ENCODE data around the gene TAF9.

- no peak for TF ChIP-seq MAX (IDR thresholded peaks at IDR 0.05)
- TF ChIP-seq CREB1 (IDR thresholded peaks at IDR 0.05; ENCODE audit: low read depth) = no peak
- no peak for TF ChIP-seq RAD21 (IDR thresholded peaks at IDR 0.05; ENCODE audit: low read depth)
- no peak for TF ChIP-seq EP300 (IDR thresholded peaks at IDR 0.05; ENCODE audit: borderline replicate concordance)
- TF ChIP-seq TCF12 (IDR thresholded peaks at IDR 0.05; ENCODE audit: low read depth) = no peak
- no peak for TF ChIP-seq FOXM1 (IDR thresholded peaks at IDR 0.05; ENCODE audit: borderline replicate concordance, low read depth)
- no peak for TF ChIP-seq TEAD4 (IDR thresholded peaks at IDR 0.05)
- no peak for TF ChIP-seq TAF1 (IDR thresholded peaks at IDR 0.05; ENCODE audit: low read depth)
- TF ChIP-seq USF1 (IDR thresholded peaks at IDR 0.05) = no peak
- TF ChIP-seq YY1 (IDR thresholded peaks at IDR 0.05; ENCODE audit: low read depth) = no peak
- no peak for TF ChIP-seq EGR1 (IDR thresholded peaks at IDR 0.05)
- TF ChIP-seq ZBTB7A (IDR thresholded peaks at IDR 0.05; ENCODE audit: low read depth) = no peak
Observed at GRCh38 chr5:69418554-69418953, 49.2 kb upstream of the TAF9 start.

Data from Ishikawa (cell line).